ENCODE results near the gene COL4A4.
A peak's percentile ranks its signal among the peaks of the same experiment; 100 is the strongest.

Gene COL4A4

GRCh38 chr2:227030789-227031188 lies 133.2 kb downstream of the COL4A4 start:
- DNase-seq (ENCODE audit: low read depth in 2 of 2) = no peak

- DNase-seq (ENCODE audit: low read depth in 2 of 2) = no peak
Observed at GRCh38 chr2:227029426-227030105, 134.4 kb downstream of the COL4A4 start.

DNA sequence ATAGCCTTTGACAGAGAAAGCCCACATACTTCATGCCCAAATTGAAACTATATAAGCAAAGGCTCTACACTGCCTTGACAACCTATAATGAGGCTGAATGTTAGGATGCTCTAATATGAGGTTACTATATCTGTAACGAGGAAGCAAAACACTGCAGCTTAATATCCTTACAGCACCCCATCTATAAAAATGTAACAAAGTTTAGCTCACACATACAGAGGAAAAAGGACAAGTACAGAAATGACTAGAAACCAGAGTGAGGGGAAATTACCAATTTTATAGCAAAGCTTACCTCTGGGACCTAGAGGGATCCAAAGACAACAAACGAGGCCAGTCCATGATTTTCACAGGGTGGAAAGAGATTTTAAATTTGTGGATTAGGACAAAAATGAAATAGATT lies 138.5 kb downstream of the COL4A4 start:
- DNase-seq (ENCODE audit: low read depth in 2 of 2) = no peak

DNA sequence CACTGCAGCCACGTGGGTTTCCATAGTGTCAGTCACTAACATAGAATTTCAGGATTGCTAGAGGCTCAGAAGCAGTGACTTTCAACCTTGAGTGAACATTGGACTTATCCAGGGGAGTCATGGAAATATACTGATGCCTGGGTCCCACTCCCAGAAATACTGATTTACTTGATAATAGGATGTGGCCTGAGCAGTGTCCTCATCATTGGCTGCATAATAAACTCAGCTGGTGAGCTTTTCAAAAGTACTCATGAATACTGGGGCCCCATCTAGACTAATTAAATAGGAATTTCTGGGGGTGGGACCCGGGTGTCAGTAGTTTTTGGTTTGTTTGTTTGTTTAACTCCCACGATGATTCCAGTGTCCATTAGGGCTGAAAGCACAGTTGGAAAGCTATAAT lies 141.4 kb downstream of the COL4A4 start:
- no peak for DNase-seq (ENCODE audit: low read depth in 2 of 2)

DNA sequence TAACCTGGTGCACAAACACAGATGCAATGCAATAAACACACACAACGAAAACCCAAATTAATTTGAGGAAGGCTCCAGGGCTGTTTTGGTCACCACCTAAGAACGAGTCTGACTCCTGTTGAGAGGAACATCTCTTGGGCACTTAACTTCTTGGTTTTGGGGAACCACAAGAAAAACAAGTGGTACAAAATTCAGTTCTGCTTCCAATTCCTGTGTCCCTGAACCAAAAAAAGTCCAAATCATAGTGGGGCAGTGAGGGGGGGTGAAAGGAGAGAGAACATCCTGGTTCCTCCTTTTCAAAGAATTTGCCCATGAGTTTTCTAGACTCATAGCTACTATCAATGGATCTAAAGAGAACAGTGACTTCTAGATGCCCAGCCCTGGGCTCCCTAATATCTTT lies 143.6 kb downstream of the COL4A4 start:
- DNase-seq (ENCODE audit: low read depth in 2 of 2) = no peak

- no peak for DNase-seq (ENCODE audit: low read depth in 2 of 2)
Observed at GRCh38 chr2:227016894-227017293, 147.1 kb downstream of the COL4A4 start.

DNA sequence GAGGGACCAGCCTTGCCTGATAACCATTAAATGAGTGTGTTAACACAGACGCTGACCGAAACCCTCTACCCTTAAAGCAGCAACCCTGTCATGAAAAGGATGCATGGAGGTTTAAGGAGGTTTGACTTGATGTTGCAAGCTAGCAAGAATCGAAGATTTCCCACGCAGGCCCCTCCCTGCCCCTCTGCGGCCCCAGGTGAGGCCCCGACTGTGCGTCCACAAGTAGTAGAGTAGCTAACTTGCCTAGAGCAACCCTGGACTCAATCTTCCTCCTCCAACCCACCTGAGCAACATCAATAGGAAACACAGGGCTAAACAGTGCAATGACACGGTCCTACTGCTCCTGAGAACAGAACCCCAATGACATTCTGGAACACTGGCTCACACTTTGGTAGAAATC lies 150.1 kb downstream of the COL4A4 start:
- no peak for DNase-seq (ENCODE audit: low read depth in 2 of 2)

DNA sequence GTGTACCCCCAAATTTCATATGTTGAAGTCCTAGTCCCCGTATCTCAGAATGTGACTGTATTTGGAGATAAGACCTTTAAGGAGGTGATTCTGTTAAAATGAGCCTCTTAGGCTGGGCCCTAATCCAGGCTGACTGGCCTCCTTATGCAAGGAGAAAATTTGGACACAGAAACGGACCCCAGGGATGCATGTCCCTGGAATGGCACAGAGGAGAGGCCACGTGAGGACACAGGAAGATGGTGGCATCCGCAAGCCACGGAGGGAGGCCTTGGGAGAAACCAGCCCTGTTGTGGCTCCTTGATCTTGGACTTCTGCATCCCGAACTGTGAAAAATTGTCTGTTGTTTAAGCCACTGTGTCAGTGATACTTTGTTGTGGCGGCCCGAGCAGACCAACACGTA lies 150.7 kb downstream of the COL4A4 start:
- DNase-seq (ENCODE audit: low read depth in 2 of 2) = no peak

DNA sequence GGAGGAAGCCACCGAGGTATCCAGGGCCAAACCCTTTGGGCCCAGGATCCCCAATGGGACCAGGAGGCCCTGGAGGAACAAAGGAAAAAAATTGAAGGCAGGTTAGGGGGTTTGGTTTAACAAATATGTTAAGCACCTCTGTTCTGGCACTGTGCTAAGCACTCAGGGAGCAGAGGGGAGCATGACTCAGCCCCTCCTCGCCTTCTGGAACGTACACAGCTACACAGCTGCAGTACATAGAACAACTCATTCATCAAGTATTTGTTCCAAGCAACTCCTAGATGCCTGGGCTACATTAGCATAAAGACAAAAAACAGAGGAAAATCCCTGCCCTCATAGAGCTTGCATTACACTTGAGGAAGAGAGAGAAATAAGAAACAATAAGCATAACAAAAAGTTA lies 153.6 kb downstream of the COL4A4 start:
- no peak for DNase-seq (ENCODE audit: low read depth in 2 of 2)

- no peak for DNase-seq (ENCODE audit: low read depth in 2 of 2)
Observed at GRCh38 chr2:227007940-227008339, 156.1 kb downstream of the COL4A4 start.

- no peak for DNase-seq (ENCODE audit: low read depth in 2 of 2)
Observed at GRCh38 chr2:227007148-227007547, 156.9 kb downstream of the COL4A4 start.

DNA sequence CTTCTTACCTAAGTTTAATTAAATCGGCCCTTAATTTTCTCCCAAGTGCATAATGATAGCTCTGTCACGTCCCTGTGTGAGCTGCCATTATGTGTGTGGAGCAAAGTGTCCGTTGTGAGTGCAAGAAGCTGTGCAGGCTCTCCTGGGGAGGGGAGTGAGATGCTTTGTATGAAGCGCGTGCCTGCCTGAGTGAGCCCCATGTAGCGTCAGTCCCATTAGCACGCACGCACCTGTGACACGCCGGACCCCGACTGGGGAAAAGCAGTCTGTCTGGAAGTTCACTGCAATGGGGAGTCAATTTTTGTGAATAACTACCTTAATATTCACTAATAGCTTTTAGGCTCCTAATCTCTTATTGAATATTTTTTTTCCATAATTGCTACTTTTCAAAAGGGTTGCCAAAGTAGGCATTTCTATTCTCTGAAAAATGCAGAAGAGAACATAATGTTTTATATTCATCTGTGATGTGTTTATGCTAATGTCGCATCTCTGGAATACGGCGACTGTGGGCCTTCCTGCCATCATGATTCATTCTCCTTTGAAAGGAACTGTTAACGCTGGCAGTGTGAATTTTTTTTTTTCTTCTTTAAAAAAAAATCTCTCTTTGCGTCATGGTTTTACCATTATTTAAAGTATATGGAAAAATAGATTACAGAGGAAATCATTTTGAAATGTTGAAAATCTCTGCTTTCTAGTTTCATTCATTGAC lies 157.7 kb downstream of the COL4A4 start:
- DNase-seq (ENCODE audit: low read depth in 2 of 2) = no peak

GRCh38 chr2:227004482-227004881 lies 159.5 kb downstream of the COL4A4 start:
- no peak for DNase-seq (ENCODE audit: low read depth in 2 of 2)

- DNase-seq (ENCODE audit: low read depth in 2 of 2) = no peak
Observed at GRCh38 chr2:227000123-227000522, 163.9 kb downstream of the COL4A4 start.

GRCh38 chr2:226999661-227000060 lies 164.3 kb downstream of the COL4A4 start:
- DNase-seq (ENCODE audit: low read depth in 2 of 2) = no peak

DNA sequence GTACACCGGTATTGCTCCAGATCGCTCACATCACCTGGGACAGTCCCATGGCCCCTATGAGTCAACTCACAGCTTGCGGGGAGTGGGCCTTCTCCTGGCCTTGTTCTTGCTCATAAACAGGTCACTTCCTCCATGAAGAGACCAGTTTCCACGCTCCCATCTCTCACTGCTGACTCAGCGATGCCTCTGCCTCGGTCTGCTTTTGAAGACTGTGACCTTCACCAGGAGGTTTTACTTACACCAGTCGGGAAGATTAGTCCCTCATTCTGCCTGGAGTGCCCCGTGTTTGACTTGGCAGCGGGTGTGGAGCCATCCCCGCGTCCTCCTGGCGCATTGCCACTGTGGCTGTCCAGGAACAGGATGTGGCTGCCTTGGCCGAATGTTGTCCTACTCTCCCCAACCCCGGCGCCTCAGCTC lies 168.4 kb downstream of the COL4A4 start:
- DNase-seq (ENCODE audit: low read depth in 2 of 2) = peak; percentile 39 to 59

GRCh38 chr2:226994775-226995174 lies 169.2 kb downstream of the COL4A4 start:
- no peak for DNase-seq (ENCODE audit: low read depth in 2 of 2)

GRCh38 chr2:226993171-226993570 lies 170.8 kb downstream of the COL4A4 start:
- DNase-seq (ENCODE audit: low read depth in 2 of 2) = no peak

GRCh38 chr2:226991663-226992062 lies 172.3 kb downstream of the COL4A4 start:
- DNase-seq (ENCODE audit: low read depth in 2 of 2) = no peak

GRCh38 chr2:226985583-226985946 lies 178.4 kb downstream of the COL4A4 start:
- no peak for DNase-seq (ENCODE audit: low read depth in 2 of 2)

GRCh38 chr2:226984750-226985582 lies 179.0 kb downstream of the COL4A4 start:
- DNase-seq (ENCODE audit: low read depth in 2 of 2) = peak in 1 of 2 donors; percentile 3

GRCh38 chr2:226983895-226984749 lies 179.9 kb downstream of the COL4A4 start:
- DNase-seq (ENCODE audit: low read depth in 2 of 2) = no peak

All from stimulated activated CD8-positive, alpha-beta memory T cell treated with anti-CD3 and anti-CD28 coated beads, Interleukin-15, amount 100 ng/mL, for 48 hours (primary cell).